ENCODE data around the gene P2RX6.
A peak's percentile ranks its signal among the peaks of the same experiment; 100 is the strongest.

The P2RX6 gene

DNA sequence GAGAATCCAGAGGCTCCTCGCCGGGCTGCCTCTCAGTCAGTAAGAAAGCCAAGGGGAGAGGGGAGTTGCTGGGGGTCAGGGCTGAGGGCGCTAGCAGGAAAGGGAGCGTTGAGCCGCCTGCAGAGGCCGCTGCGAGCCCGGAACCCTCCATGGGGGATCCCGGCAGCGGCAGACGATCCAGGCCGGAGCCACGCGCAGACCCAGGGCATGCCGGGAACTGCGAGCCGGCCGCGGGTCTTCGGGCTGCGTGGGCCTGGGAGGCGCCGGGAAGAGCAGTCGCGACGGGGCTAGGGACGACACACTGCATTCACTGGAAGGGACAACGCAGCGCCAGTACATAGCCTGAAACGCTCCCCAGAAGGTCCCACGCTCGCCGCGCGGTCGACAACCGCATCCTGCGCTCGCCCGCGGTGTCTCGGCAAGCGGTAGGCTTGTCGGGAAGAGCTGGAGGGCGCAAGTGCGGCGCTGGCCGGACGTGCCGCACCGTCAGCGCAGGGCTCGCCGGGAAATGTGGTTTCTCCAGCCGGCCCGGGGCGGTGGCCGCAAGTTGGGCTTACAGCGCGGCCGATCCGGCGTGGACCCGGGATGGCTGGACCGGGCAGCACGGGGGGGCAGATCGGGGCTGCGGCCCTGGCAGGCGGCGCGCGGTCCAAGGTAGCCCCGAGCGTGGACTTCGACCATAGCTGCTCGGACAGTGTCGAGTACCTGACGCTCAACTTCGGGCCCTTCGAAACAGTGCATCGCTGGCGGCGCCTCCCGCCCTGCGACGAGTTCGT, 33.0 kb upstream of the P2RX6 start, which contains the start of gene LZTR1:
LZTR1 (plus strand) TSS at position 511 of the 776 bp plus-strand sequence; CDS start at position 586, 75 bp downstream.
- TF ChIP-seq, protein P1, sequence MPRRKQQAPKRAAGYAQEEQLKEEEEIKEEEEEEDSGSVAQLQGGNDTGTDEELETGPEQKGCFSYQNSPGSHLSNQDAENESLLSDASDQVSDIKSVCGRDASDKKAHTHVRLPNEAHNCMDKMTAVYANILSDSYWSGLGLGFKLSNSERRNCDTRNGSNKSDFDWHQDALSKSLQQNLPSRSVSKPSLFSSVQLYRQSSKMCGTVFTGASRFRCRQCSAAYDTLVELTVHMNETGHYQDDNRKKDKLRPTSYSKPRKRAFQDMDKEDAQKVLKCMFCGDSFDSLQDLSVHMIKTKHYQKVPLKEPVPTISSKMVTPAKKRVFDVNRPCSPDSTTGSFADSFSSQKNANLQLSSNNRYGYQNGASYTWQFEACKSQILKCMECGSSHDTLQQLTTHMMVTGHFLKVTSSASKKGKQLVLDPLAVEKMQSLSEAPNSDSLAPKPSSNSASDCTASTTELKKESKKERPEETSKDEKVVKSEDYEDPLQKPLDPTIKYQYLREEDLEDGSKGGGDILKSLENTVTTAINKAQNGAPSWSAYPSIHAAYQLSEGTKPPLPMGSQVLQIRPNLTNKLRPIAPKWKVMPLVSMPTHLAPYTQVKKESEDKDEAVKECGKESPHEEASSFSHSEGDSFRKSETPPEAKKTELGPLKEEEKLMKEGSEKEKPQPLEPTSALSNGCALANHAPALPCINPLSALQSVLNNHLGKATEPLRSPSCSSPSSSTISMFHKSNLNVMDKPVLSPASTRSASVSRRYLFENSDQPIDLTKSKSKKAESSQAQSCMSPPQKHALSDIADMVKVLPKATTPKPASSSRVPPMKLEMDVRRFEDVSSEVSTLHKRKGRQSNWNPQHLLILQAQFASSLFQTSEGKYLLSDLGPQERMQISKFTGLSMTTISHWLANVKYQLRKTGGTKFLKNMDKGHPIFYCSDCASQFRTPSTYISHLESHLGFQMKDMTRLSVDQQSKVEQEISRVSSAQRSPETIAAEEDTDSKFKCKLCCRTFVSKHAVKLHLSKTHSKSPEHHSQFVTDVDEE (CRISPR knock-in tag; IDR thresholded peaks at IDR 0.05): peak; percentile 60; the same call in 1 of the 2 replicates
- no peak for TF ChIP-seq TOX (CRISPR knock-in tag; IDR thresholded peaks at IDR 0.05; ENCODE audit: borderline replicate concordance)
- peak; percentile 81 for TF ChIP-seq CSDC2 (CRISPR knock-in tag; IDR thresholded peaks at IDR 0.05)
- TF ChIP-seq ZC3H10 (CRISPR knock-in tag; IDR thresholded peaks at IDR 0.05): 0 out of 2 replicates have a peak, but pooled peaks have one; percentile 45
- TF ChIP-seq ZNF565 (CRISPR knock-in tag; conservative IDR thresholded peaks at IDR 0.05; ENCODE audit: low read depth): no peak
- no peak for TF ChIP-seq ISL1 (CRISPR knock-in tag; IDR thresholded peaks at IDR 0.05)
- peak; percentile 79 for TF ChIP-seq ZFP3 (CRISPR knock-in tag; IDR thresholded peaks at IDR 0.05)
- peak; percentile 98 for ATAC-seq

DNA sequence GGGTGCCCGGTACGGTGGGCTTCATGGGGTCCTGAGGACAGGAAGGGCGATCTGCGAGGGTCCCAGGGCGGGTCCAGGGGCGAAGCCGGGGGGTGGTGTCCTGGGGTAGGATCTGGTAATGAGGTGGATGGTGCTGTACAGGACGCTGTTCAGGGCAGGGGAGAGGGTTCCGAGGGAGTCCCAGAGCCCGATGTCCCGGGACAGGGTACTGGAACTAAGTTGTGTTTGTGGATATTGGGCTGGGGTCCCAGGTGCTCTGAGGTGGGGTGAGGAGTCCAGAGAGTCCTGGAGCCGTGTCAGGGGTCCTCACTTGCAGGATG, 32.4 kb upstream of the P2RX6 start:
- peak; percentile 60 for ATAC-seq
- TF ChIP-seq ZFP30 (CRISPR knock-in tag; IDR thresholded peaks at IDR 0.05): no peak
- TF ChIP-seq ARNTL (CRISPR knock-in tag; IDR thresholded peaks at IDR 0.05; ENCODE audit: borderline replicate concordance, low read depth): no peak
- TF ChIP-seq ZNF565 (CRISPR knock-in tag; conservative IDR thresholded peaks at IDR 0.05; ENCODE audit: low read depth): no peak
- TF ChIP-seq ISL1 (CRISPR knock-in tag; IDR thresholded peaks at IDR 0.05): no peak
- TF ChIP-seq, protein P1 (CRISPR knock-in tag; IDR thresholded peaks at IDR 0.05): no peak
- no peak for TF ChIP-seq ZNF8 (CRISPR knock-in tag; IDR thresholded peaks at IDR 0.05)
- TF ChIP-seq, protein P2, sequence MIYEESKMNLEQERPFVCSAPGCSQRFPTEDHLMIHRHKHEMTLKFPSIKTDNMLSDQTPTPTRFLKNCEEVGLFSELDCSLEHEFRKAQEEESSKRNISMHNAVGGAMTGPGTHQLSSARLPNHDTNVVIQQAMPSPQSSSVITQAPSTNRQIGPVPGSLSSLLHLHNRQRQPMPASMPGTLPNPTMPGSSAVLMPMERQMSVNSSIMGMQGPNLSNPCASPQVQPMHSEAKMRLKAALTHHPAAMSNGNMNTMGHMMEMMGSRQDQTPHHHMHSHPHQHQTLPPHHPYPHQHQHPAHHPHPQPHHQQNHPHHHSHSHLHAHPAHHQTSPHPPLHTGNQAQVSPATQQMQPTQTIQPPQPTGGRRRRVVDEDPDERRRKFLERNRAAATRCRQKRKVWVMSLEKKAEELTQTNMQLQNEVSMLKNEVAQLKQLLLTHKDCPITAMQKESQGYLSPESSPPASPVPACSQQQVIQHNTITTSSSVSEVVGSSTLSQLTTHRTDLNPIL (CRISPR knock-in tag; IDR thresholded peaks at IDR 0.05; ENCODE audit: low read depth): no peak

DNA sequence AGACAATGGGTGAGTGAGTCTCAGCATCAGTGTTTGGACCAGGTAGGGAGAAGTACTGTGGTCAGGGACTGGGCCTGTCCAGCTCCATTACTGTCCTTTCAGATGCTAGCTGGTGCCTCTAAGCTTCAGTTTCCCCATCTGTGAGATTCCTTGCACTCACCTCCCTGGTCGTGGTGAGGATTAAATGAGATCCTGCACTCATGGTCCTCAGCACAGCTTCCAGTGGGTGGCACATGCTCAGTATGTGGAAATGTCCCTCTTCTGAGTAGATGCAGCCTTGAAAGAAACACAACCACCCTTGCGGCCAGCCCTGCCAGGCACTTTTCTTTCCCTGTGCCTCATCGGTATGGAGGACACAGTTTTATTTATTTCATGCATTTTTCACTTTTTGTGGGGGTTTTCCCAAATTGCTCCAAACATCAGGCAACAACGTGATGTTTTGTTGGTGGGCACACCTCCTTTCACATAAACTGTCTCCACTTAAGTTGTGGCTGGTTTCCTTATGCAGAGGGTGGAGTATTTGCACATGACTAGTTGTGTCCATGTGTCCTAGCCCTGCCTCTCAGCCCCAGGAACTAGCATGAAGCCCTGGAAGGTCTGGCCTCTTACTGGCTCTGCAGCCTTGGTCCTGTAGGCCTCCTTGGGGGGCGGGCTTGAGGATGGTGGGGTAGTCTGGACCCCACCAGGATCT, 31.7 kb upstream of the P2RX6 start:
- TF ChIP-seq TCF4 (CRISPR knock-in tag; IDR thresholded peaks at IDR 0.05; ENCODE audit: borderline replicate concordance) (no peak), PPARA (CRISPR knock-in tag; IDR thresholded peaks at IDR 0.05; ENCODE audit: borderline replicate concordance) (no peak), ZFP3 (CRISPR knock-in tag; IDR thresholded peaks at IDR 0.05) (no peak), ESRRG (CRISPR knock-in tag; IDR thresholded peaks at IDR 0.05) (no peak), ZC3H10 (CRISPR knock-in tag; IDR thresholded peaks at IDR 0.05) (no peak), ZNF565 (CRISPR knock-in tag; conservative IDR thresholded peaks at IDR 0.05; ENCODE audit: low read depth) (no peak), ARNTL (CRISPR knock-in tag; IDR thresholded peaks at IDR 0.05; ENCODE audit: borderline replicate concordance, low read depth) (no peak), OSR1 (CRISPR knock-in tag; IDR thresholded peaks at IDR 0.05) (no peak), ZFP30 (CRISPR knock-in tag; IDR thresholded peaks at IDR 0.05) (no peak), CSDC2 (CRISPR knock-in tag; IDR thresholded peaks at IDR 0.05) (no peak), GLIS3 (CRISPR knock-in tag; IDR thresholded peaks at IDR 0.05) (no peak)
- TF ChIP-seq, protein P3, sequence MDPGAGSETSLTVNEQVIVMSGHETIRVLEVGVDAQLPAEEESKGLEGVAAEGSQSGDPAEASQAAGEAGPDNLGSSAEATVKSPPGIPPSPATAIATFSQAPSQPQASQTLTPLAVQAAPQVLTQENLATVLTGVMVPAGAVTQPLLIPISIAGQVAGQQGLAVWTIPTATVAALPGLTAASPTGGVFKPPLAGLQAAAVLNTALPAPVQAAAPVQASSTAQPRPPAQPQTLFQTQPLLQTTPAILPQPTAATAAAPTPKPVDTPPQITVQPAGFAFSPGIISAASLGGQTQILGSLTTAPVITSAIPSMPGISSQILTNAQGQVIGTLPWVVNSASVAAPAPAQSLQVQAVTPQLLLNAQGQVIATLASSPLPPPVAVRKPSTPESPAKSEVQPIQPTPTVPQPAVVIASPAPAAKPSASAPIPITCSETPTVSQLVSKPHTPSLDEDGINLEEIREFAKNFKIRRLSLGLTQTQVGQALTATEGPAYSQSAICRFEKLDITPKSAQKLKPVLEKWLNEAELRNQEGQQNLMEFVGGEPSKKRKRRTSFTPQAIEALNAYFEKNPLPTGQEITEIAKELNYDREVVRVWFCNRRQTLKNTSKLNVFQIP (CRISPR knock-in tag; IDR thresholded peaks at IDR 0.05; ENCODE audit: borderline replicate concordance, low read depth): no peak
- TF ChIP-seq, protein P4, sequence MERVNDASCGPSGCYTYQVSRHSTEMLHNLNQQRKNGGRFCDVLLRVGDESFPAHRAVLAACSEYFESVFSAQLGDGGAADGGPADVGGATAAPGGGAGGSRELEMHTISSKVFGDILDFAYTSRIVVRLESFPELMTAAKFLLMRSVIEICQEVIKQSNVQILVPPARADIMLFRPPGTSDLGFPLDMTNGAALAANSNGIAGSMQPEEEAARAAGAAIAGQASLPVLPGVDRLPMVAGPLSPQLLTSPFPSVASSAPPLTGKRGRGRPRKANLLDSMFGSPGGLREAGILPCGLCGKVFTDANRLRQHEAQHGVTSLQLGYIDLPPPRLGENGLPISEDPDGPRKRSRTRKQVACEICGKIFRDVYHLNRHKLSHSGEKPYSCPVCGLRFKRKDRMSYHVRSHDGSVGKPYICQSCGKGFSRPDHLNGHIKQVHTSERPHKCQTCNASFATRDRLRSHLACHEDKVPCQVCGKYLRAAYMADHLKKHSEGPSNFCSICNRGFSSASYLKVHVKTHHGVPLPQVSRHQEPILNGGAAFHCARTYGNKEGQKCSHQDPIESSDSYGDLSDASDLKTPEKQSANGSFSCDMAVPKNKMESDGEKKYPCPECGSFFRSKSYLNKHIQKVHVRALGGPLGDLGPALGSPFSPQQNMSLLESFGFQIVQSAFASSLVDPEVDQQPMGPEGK (CRISPR knock-in tag; IDR thresholded peaks at IDR 0.05; ENCODE audit: borderline replicate concordance): no peak
- ATAC-seq: 0 out of 3 replicates have a peak, but pooled peaks have one; percentile 1

All from SK-N-SH treated with all-trans-retinoic acid at 6 μM for 48 hours (cell line).